ENCODE data around the gene URB1. TPM values are rescaled to one million over a fixed set of nuclear protein-coding genes. Genes with fewer than 3 reads are reported as not detected.
A peak's percentile ranks its signal among the peaks of the same experiment; 100 is the strongest.

URB1 gene
- total and polyA plus RNA-seq, 2 of the 8 experiments (the other 6 are each of a cell fraction or from before 2014, with no cell fraction given) = 8.1 to 28.9 TPM

DNA sequence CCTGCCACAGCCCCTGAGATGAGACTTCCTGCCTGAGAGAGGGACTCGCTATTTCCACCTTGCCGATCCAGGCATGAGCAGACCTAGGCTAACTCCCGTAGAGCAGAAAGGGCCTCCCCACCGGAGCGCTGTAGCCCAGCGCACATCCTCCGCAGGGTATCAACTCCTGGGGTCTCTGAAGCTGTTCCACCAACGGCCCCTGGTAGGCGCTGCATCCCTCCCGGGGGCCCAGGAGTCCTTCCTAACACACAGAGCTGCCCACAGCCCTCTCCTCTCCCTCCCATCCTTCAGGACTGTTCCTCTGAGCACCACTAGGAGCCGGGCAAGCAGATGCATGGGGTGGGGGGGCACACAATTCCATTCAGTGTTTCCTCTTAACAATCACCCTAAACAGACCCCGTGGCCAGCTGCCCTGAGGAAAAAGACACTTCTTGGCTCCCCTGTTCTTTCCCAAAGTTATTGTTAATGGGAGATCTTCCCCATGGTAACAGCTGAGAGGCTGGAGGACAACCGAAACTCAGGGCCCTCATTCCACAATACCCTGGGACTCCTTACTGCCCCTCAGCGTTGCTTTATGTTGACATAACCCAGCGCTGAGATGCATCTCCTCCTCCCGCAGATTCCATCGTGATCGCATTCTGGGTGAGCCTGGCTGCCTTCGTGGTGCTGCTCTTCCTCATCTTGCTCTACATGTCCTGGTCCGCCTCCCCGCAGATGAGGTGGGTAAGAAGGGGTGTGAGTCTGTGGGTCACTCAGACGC, 86.6 kb downstream of the URB1 start:
- no peak overlapping the region for H2BK20ac ChIP-seq (ENCODE audit: low read length)
- no peak overlapping the region for H3K23ac ChIP-seq (ENCODE audit: insufficient read length)
- H2AFZ ChIP-seq (ENCODE audit: low read length) = peak overlapping the region; percentile 33; the same call in 1 of the 2 replicates
- H4K5ac ChIP-seq (ENCODE audit: insufficient read length, low read depth, low read length) = no peak overlapping the region
- peaks cover 2% of the 10 kb centered on the region in 2 experiments for H4K20me1 ChIP-seq (replicated peaks in 1 of 2; ENCODE audit: control insufficient read depth in 1 of 2, insufficient read depth in 2 of 2, low read length in 2 of 2)
- H3K9me3 ChIP-seq (ENCODE audit: insufficient read depth in 2 of 2, low read depth in 1 of 2, low read length in 1 of 2) = no peaks in the 10 kb centered on the region
- no peak overlapping the region for H2BK5ac ChIP-seq (ENCODE audit: low read depth, low read length)
- peak overlapping the region; percentile 29 to 30; a peak in 3 of 4 replicates for H3K4me2 ChIP-seq (ENCODE audit: insufficient read depth in 1 of 2, low read depth in 2 of 2, low read length in 2 of 2)
- H4K8ac ChIP-seq (ENCODE audit: extremely low read depth, insufficient read depth, low read length) = peak overlapping the region; percentile 75; the same call in 1 of the 2 replicates
- ChIA-PET CTCF (ENCODE audit: partially characterized antibody) (interaction anchor here (0.6 to 2.6 kb wide), 21 partner anchors 8 to 786 kb away, joined by 3 to 13 read pairs (median 4); no protein-coding TSS in a partner anchor), POLR2A (ENCODE audit: partially characterized antibody) (interaction anchor here (0.9 kb wide), 1 partner anchor 299 kb away, joined by 3 read pairs; no protein-coding TSS in a partner anchor)
- no peak overlapping the region for H2BK120ac ChIP-seq (replicated peaks; ENCODE audit: low read depth, low read length)
- no peaks in the 10 kb centered on the region for H3K23me2 ChIP-seq (ENCODE audit: low read depth, low read length)
- DNase-seq (ENCODE audit: low read depth in 1 of 2, low spot score in 2 of 2) (peak; percentile 86 to 89), FAIRE-seq (peak; percentile 57)
- no peak overlapping the region; the same call in 1 of the 2 replicates for H2AK5ac ChIP-seq (ENCODE audit: low read depth, low read length)
- peaks cover 3% of the 10 kb centered on the region; the same call in 1 of the 2 replicates for H3K79me1 ChIP-seq (ENCODE audit: low read depth, low read length)
- TF ChIP-seq SIX5 (IDR thresholded peaks at IDR 0.05; ENCODE audit: low read depth, low read length) (no peak), EGR1 (IDR thresholded peaks at IDR 0.05; ENCODE audit: borderline replicate concordance, low read depth, low read length) (peak; percentile 24; the same call in 1 of the 2 replicates), ASH2L (IDR thresholded peaks at IDR 0.05; ENCODE audit: low read length) (peak; percentile 39), CTBP2 (IDR thresholded peaks at IDR 0.05; ENCODE audit: borderline replicate concordance, insufficient read depth, insufficient read length, low read length) (peak; percentile 8), HDAC2 (IDR thresholded peaks at IDR 0.05; ENCODE audit: borderline replicate concordance in 1 of 2, low read depth in 2 of 2, low read length in 2 of 2) (0 out of 4 replicates have a peak, but pooled peaks of 1 of the 2 experiments have one; percentile 55), POLR2A (IDR thresholded peaks at IDR 0.05; ENCODE audit: control extremely low read depth in 1 of 2, low read depth in 2 of 2, low read length in 2 of 2) (no peak), RAD21 (IDR thresholded peaks at IDR 0.05 in 1 of 2, conservative IDR thresholded peaks at IDR 0.05 in 1 of 2; ENCODE audit: low read depth in 2 of 2, low read length in 2 of 2) (peak; percentile 71 to 72)
- TF ChIP-seq, protein P1, sequence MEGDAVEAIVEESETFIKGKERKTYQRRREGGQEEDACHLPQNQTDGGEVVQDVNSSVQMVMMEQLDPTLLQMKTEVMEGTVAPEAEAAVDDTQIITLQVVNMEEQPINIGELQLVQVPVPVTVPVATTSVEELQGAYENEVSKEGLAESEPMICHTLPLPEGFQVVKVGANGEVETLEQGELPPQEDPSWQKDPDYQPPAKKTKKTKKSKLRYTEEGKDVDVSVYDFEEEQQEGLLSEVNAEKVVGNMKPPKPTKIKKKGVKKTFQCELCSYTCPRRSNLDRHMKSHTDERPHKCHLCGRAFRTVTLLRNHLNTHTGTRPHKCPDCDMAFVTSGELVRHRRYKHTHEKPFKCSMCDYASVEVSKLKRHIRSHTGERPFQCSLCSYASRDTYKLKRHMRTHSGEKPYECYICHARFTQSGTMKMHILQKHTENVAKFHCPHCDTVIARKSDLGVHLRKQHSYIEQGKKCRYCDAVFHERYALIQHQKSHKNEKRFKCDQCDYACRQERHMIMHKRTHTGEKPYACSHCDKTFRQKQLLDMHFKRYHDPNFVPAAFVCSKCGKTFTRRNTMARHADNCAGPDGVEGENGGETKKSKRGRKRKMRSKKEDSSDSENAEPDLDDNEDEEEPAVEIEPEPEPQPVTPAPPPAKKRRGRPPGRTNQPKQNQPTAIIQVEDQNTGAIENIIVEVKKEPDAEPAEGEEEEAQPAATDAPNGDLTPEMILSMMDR (IDR thresholded peaks at IDR 0.05; ENCODE audit: control extremely low read depth in 1 of 3, insufficient read depth in 1 of 3, low read depth in 1 of 3, low read length in 3 of 3) = peak; percentile 78 to 95 (median 93)
- WGBS, 2 experiments (ENCODE audit: extremely low coverage in 1 of 2, insufficient coverage in 1 of 2, insufficient read length in 1 of 2, insufficient replicate concordance in 2 of 2, low coverage in 1 of 2, low lambda C conversion rate in 2 of 2, missing lambda C conversion rate in 1 of 2) = 55% methylated on average over 22 of the region's 22 CpGs; no CpG with 5 or more reads in 1 of the 2 experiments
- no peak overlapping the region for H3K27ac ChIP-seq (ENCODE audit: low read depth, low read length)
- peak overlapping the region in 1 of 4 experiments; percentile 2; a peak in 1 of 8 replicates for H3K4me3 ChIP-seq (ENCODE audit: extremely low read depth in 1 of 4, insufficient read depth in 2 of 4, low read depth in 3 of 4, low read length in 4 of 4)
- H3K14ac ChIP-seq (ENCODE audit: insufficient read length) = no peak overlapping the region
- H3K18ac ChIP-seq (ENCODE audit: extremely low read depth, low read length) = no peak overlapping the region
- H3K9ac ChIP-seq (replicated peaks in 1 of 4; ENCODE audit: extremely low read depth in 1 of 4, low read depth in 3 of 4, low read length in 3 of 4) = no peak overlapping the region; a peak in 1 of 7 replicates
- H4K91ac ChIP-seq (replicated peaks; ENCODE audit: insufficient read length, low read length) = no peak overlapping the region
- no peak overlapping the region for H2BK15ac ChIP-seq (ENCODE audit: low read length)
- H3K4me1 ChIP-seq (replicated peaks in 1 of 4; ENCODE audit: control insufficient read depth in 3 of 4, insufficient read depth in 4 of 4, low read length in 3 of 4) = peaks cover 0 to 7% (median 4%) of the 10 kb centered on the region in 4 experiments; a peak in 5 of 7 replicates
- H3K4ac ChIP-seq (replicated peaks; ENCODE audit: insufficient read length, low read depth, low read length) = no peak overlapping the region
- H2BK12ac ChIP-seq (ENCODE audit: low read depth, low read length) = no peak overlapping the region
- no peaks in the 10 kb centered on the region for H3K79me2 ChIP-seq (ENCODE audit: control insufficient read depth in 1 of 2, insufficient read depth in 2 of 2, low read length in 2 of 2)
- H3K36me3 ChIP-seq (ENCODE audit: control insufficient read depth in 2 of 4, insufficient read depth in 4 of 4, low read length in 3 of 4) = peaks cover 0 to under 1% (median 0%) of the 10 kb centered on the region in 4 experiments; a peak in 2 of 8 replicates
- H3K56ac ChIP-seq (replicated peaks; ENCODE audit: insufficient read length, low read depth, low read length) = no peak overlapping the region
- no peaks in the 10 kb centered on the region for H3K27me3 ChIP-seq (replicated peaks in 1 of 4; ENCODE audit: control insufficient read depth in 3 of 4, extremely low read depth in 1 of 4, insufficient read depth in 3 of 4, low read length in 3 of 4)
